Measurements from ENCODE around the gene DDX31. TPM values are rescaled to one million over a fixed set of nuclear protein-coding genes. Genes with fewer than 3 reads are reported as not detected.

The DDX31 gene
- total RNA-seq, 2 experiments from 2014 or later = 12.6 to 13.2 TPM

DNA sequence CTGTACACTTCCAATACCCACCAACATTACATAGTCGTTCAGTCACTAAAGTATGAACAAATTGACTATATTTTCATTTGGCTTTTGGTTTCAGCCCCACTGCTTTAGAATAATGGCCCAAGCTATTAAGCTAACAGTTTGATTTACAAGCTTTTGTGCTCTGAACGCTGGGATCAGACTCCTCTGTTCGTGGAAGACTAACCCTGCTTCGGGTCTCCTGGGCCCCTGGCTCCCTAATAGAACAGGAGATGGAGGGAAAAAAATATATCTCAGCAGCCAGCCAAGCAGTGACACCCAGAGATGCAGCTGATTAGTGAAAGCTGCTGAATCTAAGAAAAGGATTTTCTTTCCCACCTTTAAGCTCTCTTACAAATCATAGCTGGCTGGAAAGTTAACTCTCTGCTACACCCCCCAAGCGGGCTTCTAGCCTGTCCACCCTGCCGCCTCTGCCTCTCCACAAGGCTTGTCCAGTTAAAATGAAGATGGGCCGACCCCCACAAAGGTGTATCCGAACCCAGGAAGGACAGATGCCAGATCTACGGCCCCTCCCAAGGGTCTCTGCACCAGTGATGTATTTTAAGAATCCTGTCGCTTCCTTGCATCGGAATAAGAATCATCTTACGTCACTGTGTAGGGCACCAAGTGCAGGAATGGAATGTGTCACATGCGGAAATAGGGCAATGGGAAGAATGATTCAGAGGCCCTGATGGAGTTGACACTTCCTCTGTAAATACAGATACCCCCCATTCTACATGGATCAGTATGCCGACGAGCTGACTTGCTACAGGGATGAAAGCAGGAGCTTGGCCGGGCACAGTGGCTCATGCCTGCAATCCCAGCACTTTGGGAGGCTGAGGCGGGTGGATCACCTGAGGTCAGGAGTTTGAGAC is 120.8 kb downstream of the DDX31 start:
- no peak for ATAC-seq
- Mint-ChIP-seq H3K27me3 (ENCODE audit: low read depth) (peaks cover 27% of the 10 kb centered on the region), H3K27ac (no peak overlapping the region), H3K9me3 (ENCODE audit: insufficient read depth) (no peaks in the 10 kb centered on the region), H3K4me1 (ENCODE audit: low read depth) (peaks cover 3% of the 10 kb centered on the region), H3K4me3 (no peak overlapping the region), H3K36me3 (ENCODE audit: low read depth) (no peaks in the 10 kb centered on the region)
- ChIA-PET POLR2A (no interaction called here), CTCF (no interaction called here)
- DNase-seq = no peak

DNA sequence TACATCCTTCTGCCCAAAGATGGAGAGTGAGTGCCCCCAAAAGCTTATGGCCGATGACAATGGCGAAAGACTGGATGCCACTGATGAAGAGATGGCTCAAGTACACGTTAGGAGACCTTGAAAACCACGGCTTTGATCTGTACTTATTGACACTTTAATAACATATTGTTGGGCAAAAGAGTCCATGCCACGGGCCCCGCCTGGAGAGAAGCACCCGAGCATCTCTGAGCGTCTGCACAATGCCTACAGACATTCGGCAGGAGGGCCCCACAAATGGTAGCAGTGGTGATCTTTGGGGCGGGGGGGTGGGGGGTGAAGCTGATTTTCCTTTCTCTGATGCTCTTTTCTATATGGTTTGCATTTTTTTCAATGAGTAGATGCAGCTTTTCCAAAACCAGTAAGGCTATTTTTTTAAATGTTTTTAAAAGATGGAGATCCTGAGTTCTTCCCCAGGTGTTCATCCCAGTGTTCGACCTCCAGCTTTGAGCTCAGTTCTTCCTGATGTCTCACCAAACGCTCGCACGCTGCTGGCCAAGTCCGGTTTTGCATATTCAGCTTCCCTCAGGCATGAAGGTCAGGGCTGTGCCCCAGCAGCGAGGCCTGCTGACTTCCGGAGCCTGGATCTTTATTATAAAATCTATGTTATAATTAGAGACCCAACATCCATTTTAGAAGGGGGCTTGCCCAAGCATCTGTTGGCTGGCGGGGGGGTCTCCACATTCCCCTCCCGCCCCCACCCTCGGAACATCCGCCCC is 121.6 kb downstream of the DDX31 start:
- DNase-seq (no peak), ATAC-seq (no peak)
- H3K4me3 Mint-ChIP-seq = no peak overlapping the region
- peaks cover 30% of the 10 kb centered on the region for H3K27me3 Mint-ChIP-seq (ENCODE audit: low read depth)
- CTCF ChIA-PET = no interaction called here
- POLR2A ChIA-PET = interaction anchor here (1.0 kb wide), 1 partner anchor 12 kb away, joined by 3 read pairs; no protein-coding TSS in a partner anchor
- no peaks in the 10 kb centered on the region for H3K36me3 Mint-ChIP-seq (ENCODE audit: low read depth)
- peaks cover 3% of the 10 kb centered on the region for H3K4me1 Mint-ChIP-seq (ENCODE audit: low read depth)
- H3K27ac Mint-ChIP-seq = no peak overlapping the region
- H3K9me3 Mint-ChIP-seq (ENCODE audit: insufficient read depth) = no peaks in the 10 kb centered on the region

GRCh38 chr9:132547436-132547835 is 122.3 kb downstream of the DDX31 start:
- peaks cover 30% of the 10 kb centered on the region for H3K27me3 Mint-ChIP-seq (ENCODE audit: low read depth)
- no peak for ATAC-seq
- no peak for DNase-seq
- ChIA-PET POLR2A (interaction anchor here (1.0 kb wide), 1 partner anchor 12 kb away, joined by 3 read pairs; no protein-coding TSS in a partner anchor), CTCF (no interaction called here)
- H3K27ac Mint-ChIP-seq = no peak overlapping the region
- H3K4me1 Mint-ChIP-seq (ENCODE audit: low read depth) = peaks cover 3% of the 10 kb centered on the region
- no peaks in the 10 kb centered on the region for H3K36me3 Mint-ChIP-seq (ENCODE audit: low read depth)
- no peak overlapping the region for H3K4me3 Mint-ChIP-seq
- no peaks in the 10 kb centered on the region for H3K9me3 Mint-ChIP-seq (ENCODE audit: insufficient read depth)

DNA sequence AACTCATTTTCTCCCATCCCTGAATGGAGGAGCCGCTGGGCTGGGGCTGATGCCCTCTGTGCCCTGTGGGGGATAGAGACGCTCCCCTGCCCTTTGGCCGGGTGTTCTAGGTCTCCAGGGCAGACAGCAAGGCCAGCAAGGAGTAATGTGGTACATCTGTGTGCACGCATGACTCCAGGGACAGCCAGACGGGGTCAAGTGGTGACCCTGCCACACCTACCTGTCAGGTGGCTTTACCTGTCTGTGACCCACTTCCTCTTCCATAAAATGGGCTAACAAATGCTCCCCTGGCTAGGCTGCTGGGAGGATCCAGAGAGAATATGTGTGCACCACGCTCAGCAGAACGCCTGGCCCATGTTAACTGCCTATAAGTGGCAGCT is 122.7 kb downstream of the DDX31 start:
- Mint-ChIP-seq H3K36me3 (ENCODE audit: low read depth) (no peaks in the 10 kb centered on the region), H3K9me3 (ENCODE audit: insufficient read depth) (no peaks in the 10 kb centered on the region), H3K27me3 (ENCODE audit: low read depth) (peaks cover 30% of the 10 kb centered on the region), H3K4me1 (ENCODE audit: low read depth) (peaks cover 3% of the 10 kb centered on the region), H3K4me3 (no peak overlapping the region), H3K27ac (no peak overlapping the region)
- CTCF ChIA-PET = interaction anchor here (1.0 kb wide), 1 partner anchor 11 kb away, joined by 3 read pairs; no protein-coding TSS in a partner anchor
- DNase-seq (no peak), ATAC-seq (no peak)
- POLR2A ChIA-PET = no interaction called here

- ATAC-seq (no peak), DNase-seq (no peak)
- ChIA-PET POLR2A (no interaction called here), CTCF (interaction anchor here (1.0 kb wide), 1 partner anchor 11 kb away, joined by 3 read pairs; no protein-coding TSS in a partner anchor)
- H3K36me3 Mint-ChIP-seq (ENCODE audit: low read depth) = no peaks in the 10 kb centered on the region
- no peak overlapping the region for H3K4me3 Mint-ChIP-seq
- H3K4me1 Mint-ChIP-seq (ENCODE audit: low read depth) = peaks cover 3% of the 10 kb centered on the region
- H3K9me3 Mint-ChIP-seq (ENCODE audit: insufficient read depth) = no peaks in the 10 kb centered on the region
- peaks cover 30% of the 10 kb centered on the region for H3K27me3 Mint-ChIP-seq (ENCODE audit: low read depth)
- H3K27ac Mint-ChIP-seq = no peak overlapping the region
These were observed 123.4 kb downstream of the DDX31 start for GRCh38 chr9:132546148-132547051.

GRCh38 chr9:132545578-132545977 is 124.2 kb downstream of the DDX31 start:
- ChIA-PET POLR2A (no interaction called here), CTCF (interaction anchor here (1.1 kb wide), 1 partner anchor 24 kb away, joined by 3 read pairs; no protein-coding TSS in a partner anchor)
- Mint-ChIP-seq H3K4me1 (ENCODE audit: low read depth) (peaks cover 3% of the 10 kb centered on the region), H3K9me3 (ENCODE audit: insufficient read depth) (no peaks in the 10 kb centered on the region), H3K4me3 (no peak overlapping the region), H3K36me3 (ENCODE audit: low read depth) (no peaks in the 10 kb centered on the region), H3K27me3 (ENCODE audit: low read depth) (peaks cover 27% of the 10 kb centered on the region), H3K27ac (no peak overlapping the region)
- ATAC-seq (no peak), DNase-seq (no peak)

GRCh38 chr9:132543960-132544359 is 125.8 kb downstream of the DDX31 start:
- Mint-ChIP-seq H3K4me3 (no peak overlapping the region), H3K36me3 (ENCODE audit: low read depth) (no peaks in the 10 kb centered on the region), H3K27ac (no peak overlapping the region), H3K4me1 (ENCODE audit: low read depth) (peaks cover 3% of the 10 kb centered on the region), H3K27me3 (ENCODE audit: low read depth) (peaks cover 28% of the 10 kb centered on the region), H3K9me3 (ENCODE audit: insufficient read depth) (no peaks in the 10 kb centered on the region)
- ChIA-PET CTCF (no interaction called here), POLR2A (no interaction called here)
- no peak for DNase-seq
- no peak for ATAC-seq

GRCh38 chr9:132543251-132543650 is 126.5 kb downstream of the DDX31 start:
- Mint-ChIP-seq H3K36me3 (ENCODE audit: low read depth) (no peaks in the 10 kb centered on the region), H3K4me1 (ENCODE audit: low read depth) (peaks cover 3% of the 10 kb centered on the region), H3K4me3 (no peak overlapping the region), H3K9me3 (ENCODE audit: insufficient read depth) (no peaks in the 10 kb centered on the region), H3K27ac (no peak overlapping the region), H3K27me3 (ENCODE audit: low read depth) (peaks cover 26% of the 10 kb centered on the region)
- no peak for ATAC-seq
- POLR2A ChIA-PET = no interaction called here
- CTCF ChIA-PET = no interaction called here
- no peak for DNase-seq

Other genes starting within 250 kb of the DDX31 start
- not detected for gene BARHL1, start 87.4 kb downstream of the DDX31 start, total RNA-seq
- gene GTF3C4, start 481 bp upstream of the DDX31 start, total RNA-seq = 10 to 100 TPM; 12.2 to 13.0 TPM
- gene AK8, start 208.3 kb upstream of the DDX31 start, total RNA-seq = under 1 TPM in 1 of 2 experiments, not detected in 1; 0.39 TPM
- 1 to 10 TPM; 6.0 to 7.7 TPM for gene SPACA9, start 208.9 kb upstream of the DDX31 start, total RNA-seq

All from activated CD8-positive, alpha-beta T cell treated with anti-CD3 and anti-CD28 coated beads, Interleukin-2, amount 10 ng/mL, durations not matched to agents 7 days and 5 days (primary cell).